HG02938 (cell line): ENCODE data around the gene KRTAP5-10.
"Not testable (repeated sequence)": the region's sequence is repeated elsewhere in the genome, so short reads cannot be mapped to it uniquely, and the experiment has no call there.

Experiments
- ATAC-seq: cut with Tn5 transposase; IDR thresholded peaks from one replicate; pipeline ENCODE4 v1.9.1; 2021; ENCODE audit warnings: mild to moderate bottlenecking, moderate library complexity; ENCODE audit not compliant: unreplicated experiment

KRTAP5-10 gene, protein sequence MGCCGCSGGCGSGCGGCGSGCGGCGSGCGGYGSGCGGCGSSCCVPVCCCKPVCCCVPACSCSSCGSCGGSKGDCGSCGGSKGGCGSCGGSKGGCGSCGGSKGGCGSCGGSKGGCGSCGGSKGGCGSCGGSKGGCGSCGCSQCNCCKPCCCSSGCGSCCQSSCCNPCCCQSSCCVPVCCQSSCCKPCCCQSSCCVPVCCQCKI

DNA sequence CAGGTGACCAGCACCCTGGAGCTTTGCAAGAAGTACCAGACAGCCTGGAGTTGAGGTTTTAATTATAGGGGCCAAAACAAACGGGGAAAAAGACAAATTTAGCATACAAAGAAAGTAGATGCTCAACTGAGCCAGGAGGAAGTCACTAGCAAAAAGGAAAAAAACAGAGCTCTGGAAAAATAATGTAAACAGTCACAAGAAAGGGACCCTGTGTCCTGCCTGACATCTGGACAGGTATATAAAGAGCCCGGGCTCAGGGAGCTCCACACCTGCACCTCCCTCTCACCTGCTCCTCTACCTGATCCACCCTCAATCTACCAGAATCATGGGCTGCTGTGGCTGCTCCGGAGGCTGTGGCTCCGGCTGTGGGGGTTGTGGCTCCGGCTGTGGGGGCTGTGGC lies at the start of gene KRTAP5-10:
Gene KRTAP5-10 (plus strand): TSS at position 301 of the 400 bp plus-strand sequence. CDS start 25 bp downstream, at position 326.
- no peak for ATAC-seq

DNA sequence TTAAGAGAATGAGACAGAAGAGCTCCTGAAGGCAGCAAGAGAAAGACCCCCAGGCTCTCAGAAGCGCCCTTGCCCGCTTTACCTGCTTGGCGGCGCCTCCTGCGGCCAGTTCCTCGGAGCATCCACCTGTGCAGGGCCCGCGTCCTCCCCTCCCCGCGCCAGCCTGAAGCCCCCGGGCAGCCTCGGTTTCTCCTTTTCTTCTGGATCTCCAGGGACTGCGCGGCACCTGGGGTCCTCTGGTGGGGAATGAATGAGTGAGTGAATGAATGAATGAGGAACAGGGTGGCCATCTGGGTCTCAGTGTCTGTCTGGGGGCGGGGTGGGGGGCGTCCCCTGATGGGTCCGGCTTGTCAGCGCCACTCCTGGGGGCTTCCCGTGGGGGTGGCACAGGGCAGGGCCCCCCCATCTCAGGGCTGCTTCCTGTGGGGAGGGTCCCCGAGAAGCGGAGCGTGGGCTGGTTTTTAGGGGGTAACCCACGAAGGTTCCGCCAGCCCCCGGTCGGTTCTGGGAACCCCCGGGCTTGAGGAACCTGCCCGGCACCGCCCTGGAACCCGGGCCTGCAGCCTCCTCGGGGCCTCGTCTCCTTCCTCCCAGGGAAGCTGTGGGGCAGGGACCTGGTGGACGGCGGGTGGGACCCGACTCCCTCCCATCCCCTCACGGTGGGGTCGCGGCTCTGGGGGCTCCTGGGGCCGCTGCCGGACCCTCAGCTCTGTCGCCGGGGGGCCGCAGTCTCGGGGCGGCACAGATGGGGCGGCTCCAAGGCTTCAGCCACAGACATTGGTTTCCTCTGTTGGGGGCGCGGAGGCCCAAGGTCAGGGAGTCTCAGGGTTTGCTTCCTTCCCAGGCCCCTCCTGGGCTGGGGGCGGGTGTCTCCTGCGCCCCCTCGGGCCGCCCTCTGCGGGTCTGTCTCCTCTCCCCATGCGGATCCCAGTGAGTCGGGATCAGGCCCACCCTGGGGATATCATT lies 46.6 kb upstream of the KRTAP5-10 start:
- ATAC-seq: no peak

DNA sequence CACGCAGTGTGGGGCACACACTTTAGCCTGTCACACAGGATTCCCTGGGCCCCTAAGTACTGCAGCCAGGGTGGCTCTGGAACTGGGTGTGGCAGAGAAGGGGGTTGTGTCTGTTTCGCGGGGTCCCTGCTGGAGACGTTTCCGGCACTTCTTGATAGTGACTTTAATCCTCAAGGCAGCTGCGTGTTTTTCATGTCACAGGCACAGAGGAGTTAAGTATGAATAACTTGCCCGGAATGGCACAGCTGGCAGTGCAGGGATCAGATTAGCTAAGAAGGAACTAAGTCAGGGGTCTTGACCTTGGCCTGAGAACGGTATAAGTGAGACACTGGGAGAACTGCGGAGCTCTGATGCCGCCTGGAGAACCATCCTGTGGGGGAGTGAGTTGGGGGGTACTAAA lies 45.8 kb upstream of the KRTAP5-10 start:
- no peak for ATAC-seq

DNA sequence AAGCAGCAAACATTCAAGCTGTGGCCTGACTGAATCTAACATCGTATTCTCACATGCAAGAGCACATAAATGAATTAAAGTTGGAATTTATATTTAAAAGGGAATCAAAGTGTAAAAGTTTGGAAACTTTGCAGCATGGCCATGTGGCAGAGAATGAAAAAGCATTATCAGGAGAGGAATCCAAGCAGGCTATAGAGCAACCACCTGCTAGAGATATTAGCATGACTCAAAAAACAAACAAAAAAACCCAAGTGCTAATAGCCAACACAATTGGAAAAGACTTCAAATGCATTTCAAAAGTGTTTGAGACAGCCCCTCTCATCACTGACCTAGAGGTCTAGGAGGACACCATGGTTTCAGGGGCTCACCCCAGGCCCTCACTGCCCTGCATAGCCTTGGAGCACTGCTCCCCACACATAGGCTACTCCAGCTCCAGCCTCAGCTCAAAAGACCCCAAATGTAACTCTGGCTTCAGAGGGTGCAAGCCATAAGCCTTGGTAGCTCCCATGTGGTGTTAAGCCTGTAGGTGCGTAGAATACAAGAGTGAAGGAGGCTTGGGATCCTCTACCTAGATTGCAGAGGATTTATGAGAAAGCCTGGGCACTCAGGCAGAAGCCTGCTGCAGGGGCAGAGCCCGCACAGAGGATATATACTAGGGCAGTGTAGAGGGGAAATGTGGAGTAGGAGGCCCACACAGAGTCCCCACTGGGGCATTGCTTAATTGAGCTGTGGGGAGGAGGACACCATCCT lies 40.0 kb upstream of the KRTAP5-10 start:
- no peak for ATAC-seq

DNA sequence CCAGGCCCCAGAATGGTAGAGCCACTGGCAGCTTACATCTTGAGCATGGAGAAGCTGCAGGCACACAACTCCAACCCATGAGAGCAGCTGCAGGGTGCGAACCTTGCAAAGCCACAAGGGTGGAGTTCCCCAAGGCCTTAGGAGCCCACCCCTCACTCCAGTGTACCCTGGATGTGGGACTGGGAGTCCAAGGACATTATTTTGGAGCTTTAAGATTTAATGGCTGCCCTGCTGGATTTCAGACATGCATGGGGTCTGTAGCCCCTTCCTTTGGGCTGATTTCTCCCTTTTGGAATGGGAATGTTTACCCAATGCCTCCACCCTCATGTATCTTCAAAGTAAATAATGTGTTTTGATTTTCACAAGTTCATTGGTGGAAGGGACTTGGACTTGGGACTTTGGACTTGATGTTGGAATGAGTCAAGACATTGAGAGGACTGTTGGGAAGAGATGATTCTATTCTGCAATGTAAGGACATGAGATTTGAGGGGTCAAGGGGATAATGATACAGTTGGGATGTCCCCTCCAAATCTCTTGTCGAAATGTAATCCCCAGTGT lies 39.3 kb upstream of the KRTAP5-10 start:
- ATAC-seq: no peak

DNA sequence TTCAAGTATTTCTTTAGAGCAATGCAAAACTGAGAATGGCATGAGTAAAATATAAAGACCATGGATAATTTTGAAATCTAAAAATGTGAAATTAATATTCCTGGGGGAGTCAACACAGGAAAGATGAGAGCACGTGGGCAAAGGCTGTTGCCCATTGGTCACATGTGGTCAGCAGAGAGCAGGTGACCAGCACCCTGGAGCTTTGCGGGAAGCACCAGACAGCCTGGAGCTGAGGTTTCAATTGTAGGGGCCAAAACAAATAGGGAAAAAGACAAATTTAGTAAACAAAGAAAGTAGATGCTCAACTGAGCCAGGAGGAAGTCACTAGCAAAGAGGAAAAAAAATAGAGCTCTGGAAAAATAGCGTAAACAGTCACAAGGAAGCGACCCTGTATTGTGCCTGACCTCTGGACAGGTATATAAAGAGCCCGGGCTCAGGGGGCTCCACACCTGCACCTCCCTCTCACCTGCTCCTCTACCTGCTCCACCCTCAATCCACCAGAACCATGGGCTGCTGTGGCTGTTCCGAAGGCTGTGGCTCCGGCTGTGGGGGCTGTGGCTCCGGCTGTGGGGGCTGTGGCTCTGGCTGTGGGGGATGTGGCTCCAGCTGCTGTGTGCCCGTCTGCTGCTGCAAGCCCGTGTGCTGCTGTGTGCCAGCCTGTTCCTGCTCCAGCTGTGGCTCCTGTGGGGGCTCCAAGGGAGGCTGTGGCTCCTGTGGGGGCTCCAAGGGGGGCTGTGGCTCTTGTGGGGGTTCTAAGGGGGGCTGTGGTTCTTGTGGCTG lies 38.4 kb upstream of the KRTAP5-10 start, which contains the start of gene KRTAP5-7:
Gene KRTAP5-7 (plus strand): TSS at position 472 of the 780 bp plus-strand sequence. CDS start 34 bp downstream, at position 506.
- ATAC-seq: not testable (repeated sequence)

DNA sequence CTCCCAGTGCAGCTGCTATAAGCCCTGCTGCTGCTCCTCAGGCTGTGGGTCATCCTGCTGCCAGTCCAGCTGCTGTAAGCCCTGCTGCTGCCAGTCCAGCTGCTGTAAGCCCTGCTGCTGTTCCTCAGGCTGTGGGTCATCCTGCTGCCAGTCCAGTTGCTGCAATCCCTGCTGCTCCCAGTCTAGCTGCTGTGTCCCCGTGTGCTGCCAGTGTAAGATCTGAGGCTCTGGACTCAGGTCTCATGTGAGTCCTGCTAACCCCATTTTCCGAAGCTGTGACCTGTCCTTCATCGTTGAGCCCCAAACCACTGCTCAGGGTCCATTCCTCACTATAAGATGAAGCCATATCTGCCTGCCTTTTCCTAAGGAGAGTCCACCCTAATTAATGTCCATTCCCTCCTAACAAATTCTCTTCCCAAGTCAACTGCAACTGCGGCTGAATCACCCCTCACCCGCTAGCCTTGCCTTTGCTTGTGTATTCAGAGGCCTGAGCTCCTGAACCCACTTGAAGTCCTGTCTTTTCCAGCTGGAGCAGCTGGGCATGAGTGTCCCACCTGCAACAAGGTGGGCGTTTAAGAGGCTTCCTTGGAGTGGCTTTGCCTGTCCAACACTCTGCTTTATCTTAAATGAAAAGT lies 37.7 kb upstream of the KRTAP5-10 start:
- ATAC-seq: no peak

DNA sequence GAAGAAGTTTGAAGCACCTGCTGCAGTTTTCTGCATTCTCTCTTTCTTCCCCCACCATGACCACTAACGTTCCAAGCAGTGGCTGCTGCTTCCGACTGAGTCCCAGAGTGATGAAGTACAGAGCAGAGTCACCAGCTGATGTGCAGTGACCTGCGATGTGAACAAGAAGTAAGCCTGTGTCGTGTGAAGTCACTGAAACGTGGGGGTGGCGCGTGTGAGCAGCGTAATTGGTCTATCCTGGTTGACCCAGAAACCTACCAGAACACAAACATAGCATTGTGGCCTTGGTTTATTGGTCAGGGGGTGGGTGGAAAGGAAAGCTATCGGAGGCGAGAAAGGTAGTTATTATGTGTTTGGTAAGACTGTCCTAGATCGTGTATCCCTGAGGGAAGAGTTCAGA lies 34.8 kb upstream of the KRTAP5-10 start:
- no peak for ATAC-seq

DNA sequence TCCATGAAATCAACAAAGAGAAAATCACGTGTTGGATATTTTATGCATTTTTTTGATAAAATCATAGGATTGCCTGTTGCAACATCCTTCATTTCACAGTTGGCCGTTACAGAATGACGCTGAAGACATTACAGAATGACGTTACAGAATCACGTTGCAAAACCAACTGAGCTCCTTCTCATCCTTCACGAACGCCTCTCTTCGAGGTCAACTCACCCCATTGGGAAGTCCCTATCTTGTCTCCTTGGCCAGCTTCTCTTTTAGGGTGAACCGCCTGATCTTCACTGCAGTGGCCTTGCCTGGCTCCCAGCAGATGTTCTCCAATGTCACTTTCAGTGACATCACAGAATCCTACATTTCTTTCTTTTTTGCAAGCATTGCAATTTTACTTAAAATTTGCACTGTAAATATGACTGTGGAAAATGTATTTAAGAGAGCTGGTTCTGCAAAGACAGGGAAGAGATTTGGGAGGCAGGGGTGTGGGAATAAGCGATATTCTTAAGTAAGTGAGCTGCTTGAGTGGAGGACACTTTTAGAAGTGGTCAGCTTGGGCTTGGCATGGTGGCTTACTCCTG lies 33.2 kb upstream of the KRTAP5-10 start:
- no peak for ATAC-seq

DNA sequence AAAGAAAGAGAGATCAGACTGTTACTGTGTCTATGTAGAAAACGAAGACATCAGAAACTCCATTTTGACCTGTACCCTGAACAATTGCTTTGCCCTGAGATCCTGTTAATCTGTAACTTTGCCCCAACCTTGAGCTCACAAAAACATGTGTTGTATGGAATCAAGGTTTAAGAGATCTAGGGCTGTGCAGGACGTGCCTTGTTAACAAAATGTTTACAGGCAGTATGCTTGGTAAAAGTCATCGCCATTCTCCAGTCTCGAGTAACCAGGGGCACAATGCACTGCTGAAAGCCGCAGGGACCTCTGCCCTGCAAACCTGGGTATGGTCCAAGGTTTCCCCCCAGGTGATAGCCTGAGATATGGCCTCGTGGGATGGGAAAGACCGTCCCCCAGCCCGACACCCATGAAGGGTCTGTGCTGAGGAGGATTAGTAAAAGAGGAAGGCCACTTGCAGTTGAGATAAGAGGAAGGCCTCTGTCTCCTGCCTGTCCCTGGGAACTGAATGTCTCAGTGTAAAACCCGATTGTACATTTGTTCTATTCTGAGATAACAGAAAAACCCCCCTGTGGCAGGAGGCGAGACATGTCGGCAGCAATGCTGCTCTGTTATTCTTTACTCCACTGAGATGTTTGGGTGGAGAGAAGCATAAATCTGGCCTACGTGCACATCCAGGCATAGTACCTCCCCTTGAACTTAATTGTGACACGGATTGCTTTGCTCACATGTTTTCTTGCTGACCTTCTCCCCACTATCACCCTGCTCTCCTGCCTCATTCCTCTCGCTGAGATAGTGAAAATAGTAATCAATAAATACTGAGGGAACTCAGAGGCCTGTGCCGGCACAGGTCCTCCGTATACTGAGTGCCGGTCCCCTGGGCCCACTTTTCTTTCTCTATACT lies 30.4 kb upstream of the KRTAP5-10 start:
- not testable (repeated sequence) for ATAC-seq

DNA sequence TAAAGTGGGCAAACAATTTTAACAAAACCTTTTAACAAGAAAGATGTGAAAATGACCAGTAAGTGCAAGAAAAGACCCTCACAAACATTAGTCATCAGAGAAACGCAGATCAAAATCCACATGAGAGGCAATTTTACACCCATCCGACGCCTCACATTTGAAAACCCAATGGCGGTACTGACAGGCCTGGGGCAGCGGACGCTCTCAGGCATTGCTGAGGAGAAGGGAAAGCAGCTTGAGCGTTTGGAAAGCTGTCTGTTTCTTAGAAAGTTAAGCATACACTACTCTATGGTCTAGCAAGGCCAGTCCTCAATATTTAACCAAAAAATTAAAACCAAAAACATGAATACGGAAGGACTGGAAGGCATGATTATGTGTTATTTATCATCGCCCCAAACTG lies 29.5 kb upstream of the KRTAP5-10 start:
- no peak for ATAC-seq

DNA sequence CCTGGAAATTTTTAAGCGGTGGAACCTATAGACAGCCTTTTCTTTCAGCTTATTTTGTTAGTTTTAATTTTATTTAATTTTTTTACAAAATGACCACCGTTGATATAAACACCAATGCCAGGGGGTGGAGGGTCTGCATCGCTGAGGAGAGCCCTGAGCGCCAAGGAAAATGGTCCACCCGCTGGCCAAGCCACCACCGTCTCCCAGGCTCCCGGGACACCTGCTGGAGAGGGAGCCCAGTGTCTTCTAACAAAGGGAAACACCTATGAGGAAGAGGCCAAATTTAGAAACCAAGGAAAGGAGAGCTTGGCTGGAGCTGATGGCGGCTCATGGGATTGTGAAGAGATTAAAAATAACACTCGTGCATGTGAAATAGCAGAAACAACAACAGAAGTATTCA lies 27.8 kb upstream of the KRTAP5-10 start:
- no peak for ATAC-seq

DNA sequence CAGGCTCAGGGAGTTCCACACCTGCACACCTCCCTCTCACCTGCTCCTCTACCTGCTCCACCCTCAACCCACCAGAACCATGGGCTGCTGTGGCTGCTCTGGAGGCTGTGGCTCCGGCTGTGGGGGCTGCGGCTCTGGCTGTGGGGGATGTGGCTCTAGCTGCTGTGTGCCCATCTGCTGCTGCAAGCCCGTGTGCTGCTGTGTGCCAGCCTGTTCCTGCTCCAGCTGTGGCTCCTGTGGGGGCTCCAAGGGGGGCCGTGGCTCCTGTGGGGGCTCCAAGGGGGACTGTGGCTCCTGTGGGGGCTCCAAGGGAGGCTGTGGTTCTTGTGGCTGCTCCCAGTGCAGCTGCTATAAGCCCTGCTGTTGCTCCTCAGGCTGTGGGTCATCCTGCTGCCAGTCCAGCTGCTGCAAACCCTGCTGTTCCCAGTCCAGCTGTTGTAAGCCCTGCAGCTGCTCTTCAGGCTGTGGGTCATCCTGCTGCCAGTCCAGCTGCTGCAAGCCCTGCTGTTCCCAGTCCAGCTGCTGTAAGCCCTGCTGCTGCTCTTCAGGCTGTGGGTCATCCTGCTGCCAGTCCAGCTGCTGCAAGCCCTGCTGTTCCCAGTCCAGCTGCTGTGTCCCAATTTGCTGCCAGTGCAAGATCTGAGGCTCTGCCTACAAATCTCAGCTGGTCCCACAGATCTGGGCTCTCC lies 27.2 kb upstream of the KRTAP5-10 start, which contains the start of gene KRTAP5-8:
Gene KRTAP5-8 (plus strand): TSS at position 49 of the 689 bp plus-strand sequence. CDS start 31 bp downstream, at position 80.
- ATAC-seq: not testable (repeated sequence)

DNA sequence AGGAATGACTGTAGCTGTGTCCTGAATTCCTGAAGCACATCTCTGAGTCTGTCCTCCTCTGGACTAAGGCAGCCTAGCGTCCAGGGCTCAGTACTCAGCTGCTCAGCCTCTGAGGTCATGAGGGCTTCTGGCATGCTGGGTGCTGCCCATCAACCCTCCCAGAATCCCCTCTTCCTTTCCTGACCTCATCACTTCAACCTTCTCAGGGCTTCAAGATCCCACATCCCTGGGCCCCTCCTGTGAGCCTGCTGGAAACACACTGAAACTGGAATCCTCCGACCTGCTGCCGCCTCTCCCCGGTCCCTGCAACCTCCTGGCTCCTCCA lies 26.7 kb upstream of the KRTAP5-10 start:
- no peak for ATAC-seq

DNA sequence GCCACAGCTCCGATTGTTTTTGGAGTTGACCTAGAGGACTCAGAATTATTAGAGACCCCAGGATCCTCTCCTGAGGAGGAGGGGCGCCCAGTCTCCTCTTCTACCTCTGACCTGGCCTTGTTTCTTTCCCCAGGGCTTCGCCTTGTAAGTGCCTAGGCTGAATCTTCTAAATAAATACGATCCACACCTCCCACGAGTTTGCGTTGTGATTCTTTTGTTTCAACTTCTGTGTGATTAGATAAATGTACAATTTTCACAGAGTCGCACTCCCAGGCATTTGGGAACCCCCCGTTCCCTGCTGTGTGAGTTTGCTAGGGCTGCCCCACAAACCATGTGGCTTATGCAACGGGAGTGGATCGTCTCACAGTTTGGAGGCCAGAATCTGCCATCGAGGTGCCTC lies 26.3 kb upstream of the KRTAP5-10 start:
- no peak for ATAC-seq

DNA sequence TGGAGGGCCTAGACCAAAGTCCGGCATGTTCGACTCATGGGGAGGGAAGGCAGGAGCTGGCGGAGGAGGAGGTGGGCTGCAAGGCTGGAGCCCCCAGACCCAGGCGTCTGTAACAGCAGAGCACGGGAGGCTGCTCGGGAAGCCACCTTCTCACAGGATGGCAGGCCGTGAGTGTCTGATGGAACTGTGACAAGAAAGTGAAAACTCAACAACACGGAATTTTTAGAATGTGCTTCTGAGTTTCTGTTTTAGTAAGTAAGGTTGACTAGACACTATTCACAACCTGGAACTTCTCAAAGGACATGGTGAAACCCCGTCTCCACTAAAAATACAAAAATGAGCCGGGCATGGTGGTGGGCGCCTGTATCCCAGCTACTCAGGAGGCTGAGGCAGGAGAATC lies 25.4 kb upstream of the KRTAP5-10 start:
- not testable (repeated sequence) for ATAC-seq

DNA sequence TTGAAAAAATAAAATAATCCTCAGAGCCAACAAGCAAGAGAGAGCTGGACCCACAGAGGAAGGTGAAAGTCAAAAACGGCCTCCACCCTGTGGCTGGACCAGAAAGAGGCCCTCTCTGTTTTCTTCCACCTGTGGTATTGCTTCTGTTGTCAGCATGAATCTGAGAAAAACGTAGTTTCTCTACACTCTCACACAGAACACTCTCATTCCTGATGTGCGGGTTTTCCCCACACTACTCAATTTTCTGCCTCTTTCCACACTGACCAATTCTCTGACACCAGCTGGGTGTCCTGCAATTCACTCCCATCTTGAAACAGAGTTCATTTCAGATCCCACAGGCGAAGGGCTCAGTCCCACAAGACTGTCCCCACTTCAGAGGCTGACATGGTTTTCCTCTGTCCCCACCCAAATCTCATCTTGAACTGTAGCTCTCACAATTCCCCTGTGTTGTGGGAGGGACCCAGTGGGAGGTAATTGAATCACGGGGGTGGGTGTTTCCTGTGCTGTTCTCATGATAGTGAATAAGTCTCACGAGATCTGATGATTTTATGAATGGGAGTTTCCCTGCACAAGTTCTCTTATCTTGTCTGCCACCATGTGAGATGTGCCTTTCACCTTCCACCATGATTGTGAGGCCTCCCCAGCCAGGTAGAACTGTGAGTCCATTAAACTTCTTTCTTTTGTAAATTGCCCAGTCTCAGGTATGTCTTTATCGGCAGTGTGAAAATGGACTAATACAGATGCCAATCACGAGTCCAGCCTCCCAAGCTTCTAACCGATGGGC lies 24.6 kb upstream of the KRTAP5-10 start:
- peak; percentile 65 for ATAC-seq
